ENCODE measurements around the gene RAMP3. TPM values are rescaled to one million over a fixed set of nuclear protein-coding genes. Genes with fewer than 3 reads are reported as not detected.
"Not testable (repeated sequence)": the region's sequence is repeated elsewhere in the genome, so short reads cannot be mapped to it uniquely, and the experiment has no call there.

The RAMP3 gene
- polyA plus RNA-seq, 1 donor from 2014 or later, result not detected

DNA sequence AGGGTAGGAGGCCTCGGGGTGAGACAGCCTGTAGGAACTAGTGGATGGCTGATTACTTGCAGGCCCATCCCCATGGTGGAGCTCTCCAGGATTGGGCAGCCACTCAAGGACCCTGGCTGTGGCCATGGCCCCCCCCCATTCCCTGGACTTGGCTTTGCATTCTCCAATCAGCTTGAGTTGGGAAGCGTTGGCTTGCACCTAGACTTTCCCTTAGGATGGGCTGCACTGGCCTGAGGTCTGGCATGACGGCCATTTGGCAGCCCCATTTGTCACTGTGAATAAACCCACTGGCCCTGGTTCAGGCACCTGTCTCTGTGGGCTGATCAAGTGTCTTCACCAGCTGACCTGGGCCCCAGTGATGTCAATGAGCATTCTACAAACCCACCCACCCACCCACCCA is 41.4 kb downstream of the RAMP3 start:
- H3K4me3 Mint-ChIP-seq, result no peak overlapping the region
- H3K4me1 Mint-ChIP-seq, result peaks cover 0 to 3% (median 1%) of the 10 kb centered on the region in 3 donors
- H3K9me3 Mint-ChIP-seq, result no peaks in the 10 kb centered on the region
- H3K27me3 Mint-ChIP-seq, result peaks cover 8% of the 10 kb centered on the region
- no peaks in the 10 kb centered on the region for H3K36me3 Mint-ChIP-seq
- H3K27ac Mint-ChIP-seq, result no peak overlapping the region

DNA sequence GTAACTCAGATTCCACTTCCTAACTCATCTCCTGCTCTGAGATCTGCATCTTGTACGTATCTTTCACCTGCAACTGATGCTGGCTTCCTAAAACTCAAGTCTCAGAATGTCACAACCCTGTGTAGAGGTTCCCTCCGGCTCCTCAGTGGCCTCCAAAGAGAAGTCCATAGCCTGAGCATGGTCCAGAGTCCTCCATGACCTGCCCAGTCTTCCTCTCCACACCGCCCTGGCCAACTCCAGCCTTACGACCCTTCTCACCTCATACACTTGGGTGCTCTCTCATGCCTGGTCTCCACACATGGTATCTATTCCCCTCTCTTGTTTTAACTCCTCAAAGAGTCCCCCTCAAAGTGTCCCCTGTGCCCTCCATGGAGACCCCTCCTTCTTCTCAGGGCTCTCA is 41.9 kb downstream of the RAMP3 start:
- Mint-ChIP-seq H3K9me3 (no peaks in the 10 kb centered on the region), H3K27ac (no peak overlapping the region), H3K36me3 (no peaks in the 10 kb centered on the region), H3K4me3 (no peak overlapping the region), H3K4me1 (peaks cover 0 to 7% (median 5%) of the 10 kb centered on the region in 3 donors), H3K27me3 (peaks cover 8% of the 10 kb centered on the region)

DNA sequence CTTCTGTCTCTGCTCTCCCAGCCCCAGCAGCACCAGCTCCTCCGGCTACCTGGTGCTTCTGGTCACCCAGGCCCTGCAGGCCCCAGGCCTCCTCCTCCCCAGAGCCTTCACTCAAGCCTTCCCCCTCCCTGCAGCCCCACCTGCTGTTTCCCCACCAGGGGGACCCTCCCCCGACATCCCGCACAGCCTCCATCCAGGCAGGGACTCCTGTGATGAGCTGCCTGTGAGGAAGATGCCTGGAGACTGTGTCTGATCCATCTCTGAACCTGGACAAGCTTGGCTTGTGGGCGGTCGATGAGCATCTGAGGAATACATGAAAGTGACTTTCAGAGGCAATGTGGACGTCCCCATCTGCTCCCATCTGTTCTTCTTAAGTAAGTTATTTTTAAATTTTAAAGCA is 45.0 kb downstream of the RAMP3 start:
- Mint-ChIP-seq H3K36me3 (peaks cover 4% of the 10 kb centered on the region), H3K9me3 (no peaks in the 10 kb centered on the region), H3K27me3 (no peaks in the 10 kb centered on the region), H3K27ac (no peak overlapping the region), H3K4me3 (no peak overlapping the region), H3K4me1 (peaks cover 16 to 20% (median 18%) of the 10 kb centered on the region in 3 donors)

DNA sequence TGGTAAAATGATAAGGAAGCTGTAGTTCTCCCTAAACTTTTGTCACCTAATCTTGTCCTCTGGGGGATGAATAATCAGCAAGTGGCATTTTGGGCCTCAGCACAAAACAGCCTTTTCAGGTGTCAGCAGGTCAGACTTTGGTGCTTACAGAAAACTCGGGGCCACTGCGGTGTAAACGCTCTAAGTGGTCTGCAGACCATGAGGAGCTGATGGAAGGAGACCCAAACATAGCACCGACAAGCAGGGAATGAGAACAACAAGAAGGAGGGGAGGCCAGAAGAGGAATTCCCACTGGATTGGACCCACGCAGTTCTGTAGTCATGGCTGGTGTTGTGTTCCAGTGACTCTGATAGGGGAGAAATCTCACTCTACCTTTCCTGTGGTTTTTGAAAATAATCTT is 45.4 kb downstream of the RAMP3 start:
- no peak overlapping the region for H3K27ac Mint-ChIP-seq
- H3K27me3 Mint-ChIP-seq, result no peaks in the 10 kb centered on the region
- H3K4me3 Mint-ChIP-seq, result no peak overlapping the region
- peaks cover 16 to 20% (median 18%) of the 10 kb centered on the region in 3 donors for H3K4me1 Mint-ChIP-seq
- H3K9me3 Mint-ChIP-seq, result no peaks in the 10 kb centered on the region
- peaks cover 4% of the 10 kb centered on the region for H3K36me3 Mint-ChIP-seq

DNA sequence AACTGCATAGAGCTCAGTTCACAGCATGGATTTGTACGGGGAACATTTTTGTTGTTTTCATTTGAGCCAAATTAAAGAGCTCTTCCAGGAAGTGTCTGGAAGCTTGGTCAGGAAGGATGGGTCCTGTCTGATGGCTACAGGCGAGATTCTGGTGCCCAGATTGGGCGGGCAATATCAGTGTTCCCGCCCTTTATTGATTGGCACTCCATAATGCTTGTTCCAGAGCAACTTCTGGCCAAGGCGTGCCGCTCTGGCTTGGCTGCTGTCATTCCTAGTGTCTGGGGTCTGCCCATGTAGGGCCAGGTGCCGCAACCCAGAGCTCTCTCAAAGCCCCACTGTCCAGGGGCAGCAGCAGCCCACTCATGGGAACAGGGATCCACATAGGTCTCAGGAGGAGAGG is 45.9 kb downstream of the RAMP3 start:
- Mint-ChIP-seq H3K36me3 (peaks cover 4% of the 10 kb centered on the region), H3K9me3 (no peaks in the 10 kb centered on the region), H3K4me1 (peaks cover 16 to 20% (median 18%) of the 10 kb centered on the region in 3 donors), H3K27me3 (no peaks in the 10 kb centered on the region), H3K4me3 (no peak overlapping the region), H3K27ac (no peak overlapping the region)

DNA sequence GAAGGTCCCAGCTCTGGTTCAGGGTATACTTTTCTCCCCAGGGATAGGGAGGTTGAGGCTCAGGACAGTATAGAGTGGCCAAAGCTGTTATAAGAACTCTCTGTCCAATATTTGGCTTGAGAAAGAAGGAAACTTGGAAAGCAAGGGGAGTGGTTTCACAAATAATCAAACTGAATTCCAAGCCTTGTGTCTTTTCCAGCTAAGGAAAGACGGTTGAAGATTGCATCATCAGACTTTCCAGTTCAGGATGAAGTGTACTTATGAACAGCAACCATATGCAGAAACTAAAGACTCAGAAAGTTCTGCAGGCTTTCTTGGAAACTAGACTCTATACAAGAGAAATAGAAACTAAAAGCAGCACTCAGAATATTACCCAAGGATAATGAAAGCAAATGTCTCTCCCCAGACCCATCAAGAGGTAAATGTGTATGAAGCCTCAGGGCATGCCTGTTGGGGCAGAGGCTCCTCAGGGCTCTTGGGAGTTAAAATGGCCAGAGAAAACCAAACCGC is 46.4 kb downstream of the RAMP3 start:
- no peaks in the 10 kb centered on the region for H3K9me3 Mint-ChIP-seq
- H3K4me1 Mint-ChIP-seq, result peaks cover 16 to 20% (median 18%) of the 10 kb centered on the region in 3 donors
- no peaks in the 10 kb centered on the region for H3K27me3 Mint-ChIP-seq
- H3K27ac Mint-ChIP-seq, result peak overlapping the region in 2 of 3 donors; percentile 63 to 72
- peak overlapping the region in 3 of 4 donors; percentile 73 to 89 (median 87) for H3K4me3 Mint-ChIP-seq
- peaks cover 4% of the 10 kb centered on the region for H3K36me3 Mint-ChIP-seq

DNA sequence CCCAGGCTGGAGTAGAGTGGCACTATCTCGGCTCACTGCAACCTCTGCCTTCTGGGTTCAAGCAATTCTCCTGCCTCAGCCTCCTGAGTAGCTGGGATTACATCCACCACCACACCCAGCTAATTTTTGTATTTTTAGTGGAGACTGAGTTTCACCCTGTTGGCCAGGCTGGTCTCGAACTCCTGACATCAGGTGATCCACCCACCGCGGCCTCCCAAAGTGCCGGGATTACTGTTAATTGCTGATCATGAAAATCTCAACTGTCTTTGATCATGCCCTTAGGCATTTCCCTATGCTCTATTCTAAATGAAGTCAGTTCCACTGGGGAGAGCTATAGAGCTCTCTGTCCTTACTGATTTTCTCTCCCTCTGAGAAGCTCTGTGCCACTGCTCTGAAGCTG is 48.7 kb downstream of the RAMP3 start:
- H3K4me1 Mint-ChIP-seq, result peaks cover 16 to 20% (median 18%) of the 10 kb centered on the region in 3 donors
- H3K4me3 Mint-ChIP-seq, H3K36me3 Mint-ChIP-seq, H3K27me3 Mint-ChIP-seq, H3K9me3 Mint-ChIP-seq, H3K27ac Mint-ChIP-seq: not testable (repeated sequence)

DNA sequence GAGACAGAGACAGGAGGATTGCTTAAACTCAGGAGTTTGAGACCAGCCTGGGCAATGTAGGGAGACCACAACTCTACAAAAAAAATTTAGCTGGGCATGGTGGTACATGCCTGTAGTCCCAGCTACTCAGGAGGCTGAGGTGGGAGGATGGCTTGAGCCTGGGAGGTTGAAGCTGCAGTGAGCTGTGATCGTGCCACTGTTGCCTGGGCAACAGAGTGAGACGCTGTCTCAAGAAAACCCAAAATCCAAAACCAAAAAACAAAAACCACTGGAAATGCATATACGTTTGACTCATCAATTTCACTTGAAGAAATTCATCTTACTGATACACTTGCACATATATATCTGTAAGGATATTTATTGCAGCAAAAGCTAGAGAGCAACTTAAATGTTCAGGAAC is 52.3 kb downstream of the RAMP3 start:
- H3K27ac Mint-ChIP-seq, H3K9me3 Mint-ChIP-seq, H3K4me3 Mint-ChIP-seq, H3K36me3 Mint-ChIP-seq: not testable (repeated sequence)
- H3K4me1 Mint-ChIP-seq, result peaks cover 8 to 14% (median 10%) of the 10 kb centered on the region in 3 donors
- peaks cover 24% of the 10 kb centered on the region for H3K27me3 Mint-ChIP-seq

DNA sequence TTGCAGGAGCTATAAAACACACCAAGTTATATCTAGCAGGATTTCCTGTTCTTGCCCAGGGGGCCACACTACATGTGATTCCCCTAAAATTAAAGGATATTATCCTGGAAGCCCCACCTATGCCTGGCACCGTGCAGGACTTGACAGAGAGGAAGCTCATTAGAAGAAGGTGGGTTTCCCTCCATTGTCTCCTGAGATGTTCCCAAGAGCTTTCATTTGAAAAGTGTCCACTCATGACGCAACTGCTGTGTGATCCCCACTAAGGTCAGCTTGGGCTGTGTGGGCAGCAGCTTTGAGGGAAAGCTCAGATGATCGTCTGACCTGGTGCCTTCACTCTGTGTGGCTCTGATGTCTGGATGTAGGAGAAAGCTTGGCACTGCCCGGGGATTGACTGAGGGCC is 53.5 kb downstream of the RAMP3 start:
- Mint-ChIP-seq H3K9me3 (peaks cover 0 to 2% (median 0%) of the 10 kb centered on the region in 3 donors), H3K27ac (peak overlapping the region in 1 of 3 donors; percentile 20), H3K36me3 (peaks cover 4% of the 10 kb centered on the region), H3K4me3 (no peak overlapping the region), H3K27me3 (peaks cover 28% of the 10 kb centered on the region), H3K4me1 (peaks cover 0 to 4% (median 2%) of the 10 kb centered on the region in 3 donors)

DNA sequence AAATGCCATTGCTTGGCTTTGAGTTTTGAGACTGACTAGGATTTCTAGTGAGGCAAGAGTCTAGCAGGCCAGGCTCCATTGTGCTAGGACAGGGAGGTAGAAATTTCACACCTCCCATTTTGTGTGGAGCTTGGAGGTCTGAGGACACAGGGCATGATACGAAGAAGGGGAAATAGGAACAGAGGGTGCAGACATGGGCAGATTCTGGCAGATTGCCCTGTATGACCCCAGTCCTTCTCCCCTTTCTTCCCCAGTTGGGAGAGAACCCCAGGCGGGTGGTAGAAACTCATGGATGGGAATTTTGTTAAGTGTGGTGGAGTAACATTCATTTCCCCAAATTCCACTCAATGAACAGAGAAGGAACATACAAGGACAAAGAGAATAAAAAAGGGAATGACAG is 54.4 kb downstream of the RAMP3 start:
- no peak overlapping the region for H3K4me3 Mint-ChIP-seq
- peaks cover 4% of the 10 kb centered on the region for H3K36me3 Mint-ChIP-seq
- H3K9me3 Mint-ChIP-seq, result peaks cover 0 to 2% (median 0%) of the 10 kb centered on the region in 3 donors
- H3K4me1 Mint-ChIP-seq, result peaks cover 0 to 2% (median 0%) of the 10 kb centered on the region in 3 donors
- H3K27ac Mint-ChIP-seq, result peak overlapping the region in 1 of 3 donors; percentile 20
- peaks cover 28% of the 10 kb centered on the region for H3K27me3 Mint-ChIP-seq

DNA sequence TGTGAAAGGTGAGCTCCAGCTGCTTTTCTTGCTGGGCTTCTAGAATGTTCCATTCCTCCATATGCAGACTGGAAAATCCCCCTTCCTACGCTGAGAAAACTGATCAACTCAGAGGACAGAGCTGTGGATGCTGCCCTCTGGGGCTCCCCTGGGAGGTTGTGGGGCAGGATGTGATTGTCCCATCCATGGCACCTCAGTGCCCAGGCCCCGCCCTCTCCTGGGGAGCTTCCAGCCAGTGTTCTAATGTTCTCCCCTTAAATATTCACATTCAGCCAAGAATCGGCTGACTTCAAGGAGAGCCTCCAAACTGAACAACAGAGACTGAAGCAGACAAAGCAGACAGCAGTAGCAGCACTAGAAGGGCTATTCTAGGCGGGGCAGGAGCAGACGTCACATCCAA is 55.0 kb downstream of the RAMP3 start:
- Mint-ChIP-seq H3K9me3 (peaks cover 0 to 2% (median 0%) of the 10 kb centered on the region in 3 donors), H3K4me1 (peaks cover 0 to 2% (median 0%) of the 10 kb centered on the region in 3 donors), H3K36me3 (no peaks in the 10 kb centered on the region), H3K4me3 (no peak overlapping the region), H3K27me3 (peaks cover 31% of the 10 kb centered on the region), H3K27ac (no peak overlapping the region)

DNA sequence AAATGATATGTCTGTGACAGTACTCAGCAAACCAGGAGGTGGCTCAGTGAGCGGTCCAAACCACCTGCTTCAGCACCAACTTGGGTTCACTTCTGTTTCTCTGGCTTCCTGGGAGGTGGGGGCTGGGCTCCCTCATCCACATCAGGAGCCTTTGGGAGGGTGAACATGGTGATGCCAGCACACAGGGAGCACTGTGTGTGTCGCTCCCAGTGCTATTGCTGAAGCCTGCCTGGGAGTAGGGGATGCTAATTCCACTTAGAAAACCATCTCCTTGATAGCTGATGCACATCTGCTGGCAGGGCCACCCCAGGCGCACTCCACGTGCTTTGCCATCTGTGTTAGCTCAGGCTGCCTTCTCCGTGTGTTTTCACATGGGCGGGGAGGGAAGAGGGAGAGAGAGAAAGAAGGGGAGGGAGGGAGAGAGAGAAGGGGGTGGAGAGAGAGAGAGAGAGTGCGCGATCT is 58.0 kb downstream of the RAMP3 start:
- peaks cover 28% of the 10 kb centered on the region for H3K27me3 Mint-ChIP-seq
- H3K27ac Mint-ChIP-seq, result no peak overlapping the region
- no peaks in the 10 kb centered on the region for H3K36me3 Mint-ChIP-seq
- peaks cover 0 to 2% (median 0%) of the 10 kb centered on the region in 3 donors for H3K9me3 Mint-ChIP-seq
- H3K4me1 Mint-ChIP-seq, result peaks cover 0 to 3% (median 0%) of the 10 kb centered on the region in 3 donors
- H3K4me3 Mint-ChIP-seq, result no peak overlapping the region

DNA sequence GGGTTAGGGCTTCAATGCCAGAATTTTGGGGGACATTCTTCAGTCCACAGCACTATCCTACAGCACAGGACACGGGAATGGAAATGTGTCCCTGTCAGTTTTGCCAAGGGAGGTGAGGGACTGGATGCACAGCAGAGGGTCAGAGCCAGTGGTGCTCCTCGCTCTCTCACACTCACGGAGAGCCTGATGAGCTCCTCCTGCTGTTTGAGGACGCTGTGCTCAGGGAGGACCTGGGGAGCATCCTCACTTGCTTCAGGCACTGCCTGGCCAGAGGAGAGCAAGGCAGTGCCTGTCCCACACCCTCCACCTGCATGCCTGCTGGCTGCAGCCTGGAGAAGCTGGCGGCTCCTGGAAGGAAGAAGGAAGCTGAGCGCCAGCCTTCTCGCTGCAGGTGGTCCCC is 58.6 kb downstream of the RAMP3 start:
- Mint-ChIP-seq H3K27ac (no peak overlapping the region), H3K36me3 (no peaks in the 10 kb centered on the region), H3K4me1 (peaks cover 0 to 3% (median 0%) of the 10 kb centered on the region in 3 donors), H3K9me3 (peaks cover 0 to 2% (median 0%) of the 10 kb centered on the region in 3 donors), H3K4me3 (no peak overlapping the region), H3K27me3 (peaks cover 27% of the 10 kb centered on the region)

DNA sequence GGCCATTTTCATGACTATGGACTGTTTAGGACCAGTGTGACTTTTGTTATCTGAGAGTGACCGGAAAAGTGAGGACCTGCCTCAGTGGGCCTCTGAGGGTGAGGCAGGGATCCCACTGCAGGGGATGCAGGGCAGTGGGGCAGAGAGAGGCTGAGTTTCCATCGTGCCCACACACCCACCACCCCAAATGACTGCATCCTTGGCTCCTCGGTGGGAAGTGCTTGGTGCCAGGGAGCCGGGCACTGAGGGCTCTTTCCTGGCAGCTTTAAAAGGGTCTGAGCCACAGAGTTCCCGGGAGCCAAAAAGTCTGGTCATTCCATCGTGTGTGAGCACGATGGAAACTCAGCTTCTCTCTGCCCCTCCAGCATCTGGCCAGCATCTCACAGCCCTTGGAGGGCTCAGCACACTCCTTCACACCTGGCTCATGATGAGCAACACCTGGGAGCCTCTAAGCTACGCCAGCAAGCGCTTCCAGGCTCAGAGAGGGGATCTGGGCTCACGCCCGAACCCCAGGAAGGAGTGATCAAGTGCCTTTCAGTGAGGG is 59.1 kb downstream of the RAMP3 start:
- H3K27me3 Mint-ChIP-seq, result peaks cover 23% of the 10 kb centered on the region

DNA sequence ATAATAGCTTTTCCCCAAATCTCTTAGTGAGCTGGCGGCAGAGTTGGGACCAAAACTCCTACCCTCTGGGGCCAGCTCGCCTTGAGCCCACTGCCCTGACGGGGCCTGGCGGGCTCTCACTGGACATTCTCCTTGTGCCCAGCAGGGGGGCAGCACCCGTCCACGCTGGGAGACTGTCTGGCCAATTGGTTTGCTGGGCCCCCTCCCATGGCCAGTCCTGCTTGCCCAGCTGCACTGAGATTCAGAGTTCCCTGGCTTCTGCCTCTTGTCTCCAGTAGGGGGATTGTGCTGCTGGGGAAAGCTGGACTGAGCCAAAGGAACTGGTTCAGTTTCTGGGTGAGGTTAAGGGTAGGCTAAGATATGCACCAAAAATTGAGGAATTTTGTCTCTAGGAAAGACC is 59.8 kb downstream of the RAMP3 start:
- Mint-ChIP-seq H3K4me3 (no peak overlapping the region), H3K36me3 (no peaks in the 10 kb centered on the region), H3K9me3 (peaks cover 0 to 2% (median 0%) of the 10 kb centered on the region in 3 donors), H3K27me3 (peaks cover 19% of the 10 kb centered on the region), H3K4me1 (peaks cover 0 to 1% (median 0%) of the 10 kb centered on the region in 3 donors), H3K27ac (no peak overlapping the region)

More for the DNA sequence above, 59.1 kb downstream of the RAMP3 start:
- no peaks in the 10 kb centered on the region for H3K36me3 Mint-ChIP-seq
- no peak overlapping the region for H3K4me3 Mint-ChIP-seq
- peaks cover 0 to 1% (median 0%) of the 10 kb centered on the region in 3 donors for H3K4me1 Mint-ChIP-seq
- no peak overlapping the region for H3K27ac Mint-ChIP-seq
- peaks cover 0 to 2% (median 0%) of the 10 kb centered on the region in 3 donors for H3K9me3 Mint-ChIP-seq

DNA sequence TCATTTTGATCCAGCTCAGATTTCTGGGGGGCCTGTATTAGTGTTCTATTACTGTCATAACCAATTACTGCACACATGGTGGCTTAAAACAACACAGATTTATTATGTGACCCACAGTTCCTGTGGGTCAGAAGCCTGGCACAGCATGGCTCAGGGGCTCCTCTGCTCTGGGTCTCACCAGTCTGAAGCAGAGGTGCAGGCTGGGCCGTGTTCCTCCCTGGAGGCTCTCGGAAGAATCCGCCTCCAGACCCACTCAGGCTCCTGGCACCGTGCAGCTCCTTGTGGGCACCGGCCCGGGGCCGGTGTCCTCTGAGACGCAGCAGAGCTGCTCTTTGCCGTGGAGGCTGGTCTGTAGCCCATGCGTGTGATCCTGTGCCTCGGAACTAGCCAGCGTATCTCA is 61.5 kb downstream of the RAMP3 start:
- Mint-ChIP-seq H3K27me3 (peaks cover 16% of the 10 kb centered on the region), H3K9me3 (no peaks in the 10 kb centered on the region), H3K27ac (peak overlapping the region in 1 of 3 donors; percentile 68), H3K36me3 (no peaks in the 10 kb centered on the region), H3K4me3 (no peak overlapping the region), H3K4me1 (peaks cover 0 to 1% (median 0%) of the 10 kb centered on the region in 3 donors)
